Measurements from ENCODE around the gene OSCAR. TPM values are rescaled to one million over a fixed set of nuclear protein-coding genes. Genes with fewer than 3 reads are reported as not detected.
A peak's percentile ranks its signal among the peaks of the same experiment; 100 is the strongest.

OSCAR gene
- total and polyA plus RNA-seq, 2 of the 13 experiments (the other 11 are each of a cell fraction or from before 2014, with no cell fraction given), result 1.9 TPM; not detected in 1

- TF ChIP-seq ERF (CRISPR knock-in tag; IDR thresholded peaks at IDR 0.05) (peak; percentile 84), ZBTB8A (CRISPR knock-in tag; IDR thresholded peaks at IDR 0.05; ENCODE audit: borderline replicate concordance, low read depth) (no peak), AGO1 (IDR thresholded peaks at IDR 0.05; ENCODE audit: low read depth, low read length, poor library complexity, severe bottlenecking) (peak; percentile 27), HMGXB3 (CRISPR knock-in tag; IDR thresholded peaks at IDR 0.05; ENCODE audit: borderline replicate concordance) (peak; percentile 90), ZFP41 (CRISPR knock-in tag; IDR thresholded peaks at IDR 0.05; ENCODE audit: borderline replicate concordance) (no peak), HNRNPL (IDR thresholded peaks at IDR 0.05; ENCODE audit: low read depth, low read length) (no peak), TCF12 (IDR thresholded peaks at IDR 0.05) (no peak), TCF12 (CRISPR knock-in tag; IDR thresholded peaks at IDR 0.05) (0 out of 2 replicates have a peak, but pooled peaks have one; percentile 39), RARA (CRISPR knock-in tag; IDR thresholded peaks at IDR 0.05) (no peak), CBX1 (IDR thresholded peaks at IDR 0.05; ENCODE audit: low read depth) (no peak), KAT7 (CRISPR knock-in tag; IDR thresholded peaks at IDR 0.05; ENCODE audit: borderline replicate concordance) (no peak; the same call in 1 of the 2 replicates), ZSCAN31 (CRISPR knock-in tag; IDR thresholded peaks at IDR 0.05; ENCODE audit: low read depth) (no peak), MXI1 (IDR thresholded peaks at IDR 0.05; ENCODE audit: borderline replicate concordance, low read depth, low read length) (peak; percentile 72; the same call in 1 of the 3 replicates), ZMAT5 (CRISPR knock-in tag; IDR thresholded peaks at IDR 0.05; ENCODE audit: borderline replicate concordance, low read depth) (no peak), FIP1L1 (IDR thresholded peaks at IDR 0.05; ENCODE audit: borderline replicate concordance, insufficient read depth, low read depth, low read length) (peak; percentile 70; the same call in 1 of the 2 replicates), TCF7 (IDR thresholded peaks at IDR 0.05; ENCODE audit: low read depth) (no peak)
- TF ChIP-seq, protein P1, sequence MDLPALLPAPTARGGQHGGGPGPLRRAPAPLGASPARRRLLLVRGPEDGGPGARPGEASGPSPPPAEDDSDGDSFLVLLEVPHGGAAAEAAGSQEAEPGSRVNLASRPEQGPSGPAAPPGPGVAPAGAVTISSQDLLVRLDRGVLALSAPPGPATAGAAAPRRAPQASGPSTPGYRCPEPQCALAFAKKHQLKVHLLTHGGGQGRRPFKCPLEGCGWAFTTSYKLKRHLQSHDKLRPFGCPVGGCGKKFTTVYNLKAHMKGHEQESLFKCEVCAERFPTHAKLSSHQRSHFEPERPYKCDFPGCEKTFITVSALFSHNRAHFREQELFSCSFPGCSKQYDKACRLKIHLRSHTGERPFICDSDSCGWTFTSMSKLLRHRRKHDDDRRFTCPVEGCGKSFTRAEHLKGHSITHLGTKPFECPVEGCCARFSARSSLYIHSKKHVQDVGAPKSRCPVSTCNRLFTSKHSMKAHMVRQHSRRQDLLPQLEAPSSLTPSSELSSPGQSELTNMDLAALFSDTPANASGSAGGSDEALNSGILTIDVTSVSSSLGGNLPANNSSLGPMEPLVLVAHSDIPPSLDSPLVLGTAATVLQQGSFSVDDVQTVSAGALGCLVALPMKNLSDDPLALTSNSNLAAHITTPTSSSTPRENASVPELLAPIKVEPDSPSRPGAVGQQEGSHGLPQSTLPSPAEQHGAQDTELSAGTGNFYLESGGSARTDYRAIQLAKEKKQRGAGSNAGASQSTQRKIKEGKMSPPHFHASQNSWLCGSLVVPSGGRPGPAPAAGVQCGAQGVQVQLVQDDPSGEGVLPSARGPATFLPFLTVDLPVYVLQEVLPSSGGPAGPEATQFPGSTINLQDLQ (CRISPR knock-in tag; IDR thresholded peaks at IDR 0.05), result no peak
Observed at GRCh38 chr19:54102421-54103169, 2.0 kb upstream of the OSCAR start, which contains the start of gene NDUFA3 (continued).
